ENCODE data around the gene C16orf54.
"Not testable (repeated sequence)": the region's sequence is repeated elsewhere in the genome, so short reads cannot be mapped to it uniquely, and the experiment has no call there.

C16orf54 gene

GRCh38 chr16:29765167-29766032 is 19.6 kb upstream of the C16orf54 start:
- no peak overlapping the region for H3K9ac ChIP-seq (ENCODE audit: low read depth, low read length)

GRCh38 chr16:29763326-29763725 is 17.5 kb upstream of the C16orf54 start:
- no peaks in the 10 kb centered on the region for H3K4me1 ChIP-seq (ENCODE audit: control insufficient read depth, insufficient read depth, low read length)
- no peak overlapping the region for H3K9ac ChIP-seq (ENCODE audit: low read depth, low read length)

More at GRCh38 chr16:29765167-29766032, 19.6 kb upstream of the C16orf54 start:
- no peak overlapping the region for H3K4me3 ChIP-seq (ENCODE audit: low read depth, low read length)
- H3K4me1 ChIP-seq (ENCODE audit: control insufficient read depth, insufficient read depth, low read length), result no peaks in the 10 kb centered on the region
- no peaks in the 10 kb centered on the region for H3K36me3 ChIP-seq (ENCODE audit: control insufficient read depth, insufficient read depth, low read length)
- no peaks in the 10 kb centered on the region for H3K9me3 ChIP-seq (ENCODE audit: control insufficient read depth, insufficient read depth, low read length)
- no peaks in the 10 kb centered on the region for H3K27me3 ChIP-seq (ENCODE audit: control insufficient read depth, insufficient read depth, low read length)

GRCh38 chr16:29761882-29762281 is 16.1 kb upstream of the C16orf54 start:
- no peaks in the 10 kb centered on the region for H3K36me3 ChIP-seq (ENCODE audit: control insufficient read depth, insufficient read depth, low read length)
- no peak overlapping the region for H3K9ac ChIP-seq (ENCODE audit: low read depth, low read length)
- no peak overlapping the region for H3K4me3 ChIP-seq (ENCODE audit: low read depth, low read length)
- no peaks in the 10 kb centered on the region for H3K27me3 ChIP-seq (ENCODE audit: control insufficient read depth, insufficient read depth, low read length)
- no peaks in the 10 kb centered on the region for H3K4me1 ChIP-seq (ENCODE audit: control insufficient read depth, insufficient read depth, low read length)
- no peaks in the 10 kb centered on the region for H3K9me3 ChIP-seq (ENCODE audit: control insufficient read depth, insufficient read depth, low read length)

More at GRCh38 chr16:29763326-29763725, 17.5 kb upstream of the C16orf54 start:
- Histone ChIP-seq H3K27me3 (ENCODE audit: control insufficient read depth, insufficient read depth, low read length) (no peaks in the 10 kb centered on the region), H3K36me3 (ENCODE audit: control insufficient read depth, insufficient read depth, low read length) (no peaks in the 10 kb centered on the region), H3K4me3 (ENCODE audit: low read depth, low read length) (no peak overlapping the region), H3K9me3 (ENCODE audit: control insufficient read depth, insufficient read depth, low read length) (no peaks in the 10 kb centered on the region)

- H3K27me3 ChIP-seq (ENCODE audit: control insufficient read depth, insufficient read depth, low read length); H3K9me3 ChIP-seq (ENCODE audit: control insufficient read depth, insufficient read depth, low read length); H3K4me1 ChIP-seq (ENCODE audit: control insufficient read depth, insufficient read depth, low read length); H3K4me3 ChIP-seq (ENCODE audit: low read depth, low read length); H3K36me3 ChIP-seq (ENCODE audit: control insufficient read depth, insufficient read depth, low read length); H3K9ac ChIP-seq (ENCODE audit: low read depth, low read length): not testable (repeated sequence)
Measured at GRCh38 chr16:29761280-29761651, 15.5 kb upstream of the C16orf54 start.

GRCh38 chr16:29760567-29761279 is 14.9 kb upstream of the C16orf54 start:
- Histone ChIP-seq H3K9ac (ENCODE audit: low read depth, low read length) (no peak overlapping the region), H3K36me3 (ENCODE audit: control insufficient read depth, insufficient read depth, low read length) (no peaks in the 10 kb centered on the region), H3K9me3 (ENCODE audit: control insufficient read depth, insufficient read depth, low read length) (no peaks in the 10 kb centered on the region), H3K4me1 (ENCODE audit: control insufficient read depth, insufficient read depth, low read length) (no peaks in the 10 kb centered on the region), H3K4me3 (ENCODE audit: low read depth, low read length) (no peak overlapping the region), H3K27me3 (ENCODE audit: control insufficient read depth, insufficient read depth, low read length) (no peaks in the 10 kb centered on the region)

- H3K27me3 ChIP-seq (ENCODE audit: control insufficient read depth, insufficient read depth, low read length), result no peaks in the 10 kb centered on the region
- H3K4me1 ChIP-seq (ENCODE audit: control insufficient read depth, insufficient read depth, low read length), result no peaks in the 10 kb centered on the region
- no peak overlapping the region for H3K4me3 ChIP-seq (ENCODE audit: low read depth, low read length)
- no peaks in the 10 kb centered on the region for H3K36me3 ChIP-seq (ENCODE audit: control insufficient read depth, insufficient read depth, low read length)
- no peak overlapping the region for H3K9ac ChIP-seq (ENCODE audit: low read depth, low read length)
- H3K9me3 ChIP-seq (ENCODE audit: control insufficient read depth, insufficient read depth, low read length), result no peaks in the 10 kb centered on the region
Measured at GRCh38 chr16:29757950-29758466, 12.2 kb upstream of the C16orf54 start.

- H3K27me3 ChIP-seq (ENCODE audit: control insufficient read depth, insufficient read depth, low read length); H3K36me3 ChIP-seq (ENCODE audit: control insufficient read depth, insufficient read depth, low read length); H3K9me3 ChIP-seq (ENCODE audit: control insufficient read depth, insufficient read depth, low read length); H3K4me3 ChIP-seq (ENCODE audit: low read depth, low read length); H3K4me1 ChIP-seq (ENCODE audit: control insufficient read depth, insufficient read depth, low read length); H3K9ac ChIP-seq (ENCODE audit: low read depth, low read length): not testable (repeated sequence)
Measured at GRCh38 chr16:29757086-29757485, 11.3 kb upstream of the C16orf54 start.

- no peaks in the 10 kb centered on the region for H3K4me1 ChIP-seq (ENCODE audit: control insufficient read depth, insufficient read depth, low read length)
Measured at GRCh38 chr16:29756654-29757053, 10.9 kb upstream of the C16orf54 start.

GRCh38 chr16:29753516-29753915 is 7.7 kb upstream of the C16orf54 start:
- no peak overlapping the region for H3K9ac ChIP-seq (ENCODE audit: low read depth, low read length)
- H3K27me3 ChIP-seq (ENCODE audit: control insufficient read depth, insufficient read depth, low read length), result no peaks in the 10 kb centered on the region
- H3K4me3 ChIP-seq (ENCODE audit: low read depth, low read length), result no peak overlapping the region
- H3K9me3 ChIP-seq (ENCODE audit: control insufficient read depth, insufficient read depth, low read length), result no peaks in the 10 kb centered on the region
- H3K36me3 ChIP-seq (ENCODE audit: control insufficient read depth, insufficient read depth, low read length), result no peaks in the 10 kb centered on the region
- H3K4me1 ChIP-seq (ENCODE audit: control insufficient read depth, insufficient read depth, low read length), result no peaks in the 10 kb centered on the region

More at GRCh38 chr16:29756654-29757053, 10.9 kb upstream of the C16orf54 start:
- Histone ChIP-seq H3K36me3 (ENCODE audit: control insufficient read depth, insufficient read depth, low read length) (no peaks in the 10 kb centered on the region), H3K4me3 (ENCODE audit: low read depth, low read length) (no peak overlapping the region), H3K9ac (ENCODE audit: low read depth, low read length) (no peak overlapping the region), H3K27me3 (ENCODE audit: control insufficient read depth, insufficient read depth, low read length) (no peaks in the 10 kb centered on the region), H3K9me3 (ENCODE audit: control insufficient read depth, insufficient read depth, low read length) (no peaks in the 10 kb centered on the region)

GRCh38 chr16:29748760-29749149 is 3.0 kb upstream of the C16orf54 start:
- H3K4me1 ChIP-seq (ENCODE audit: control insufficient read depth, insufficient read depth, low read length); H3K4me3 ChIP-seq (ENCODE audit: low read depth, low read length); H3K9ac ChIP-seq (ENCODE audit: low read depth, low read length); H3K27me3 ChIP-seq (ENCODE audit: control insufficient read depth, insufficient read depth, low read length); H3K36me3 ChIP-seq (ENCODE audit: control insufficient read depth, insufficient read depth, low read length); H3K9me3 ChIP-seq (ENCODE audit: control insufficient read depth, insufficient read depth, low read length): not testable (repeated sequence)

- Histone ChIP-seq H3K36me3 (ENCODE audit: control insufficient read depth, insufficient read depth, low read length) (no peaks in the 10 kb centered on the region), H3K9ac (ENCODE audit: low read depth, low read length) (no peak overlapping the region), H3K27me3 (ENCODE audit: control insufficient read depth, insufficient read depth, low read length) (no peaks in the 10 kb centered on the region), H3K9me3 (ENCODE audit: control insufficient read depth, insufficient read depth, low read length) (no peaks in the 10 kb centered on the region), H3K4me1 (ENCODE audit: control insufficient read depth, insufficient read depth, low read length) (no peaks in the 10 kb centered on the region), H3K4me3 (ENCODE audit: low read depth, low read length) (no peak overlapping the region)
Measured at GRCh38 chr16:29747947-29748759, 2.4 kb upstream of the C16orf54 start.
